HG02571 (cell line): ENCODE data around the gene CLEC14A.

ENCODE experiments used
- ATAC-seq: cut with Tn5 transposase; IDR thresholded peaks from one replicate; pipeline ENCODE4 v1.9.1; 2021; ENCODE audit warnings: mild to moderate bottlenecking, moderate library complexity; ENCODE audit not compliant: unreplicated experiment

CLEC14A gene

DNA sequence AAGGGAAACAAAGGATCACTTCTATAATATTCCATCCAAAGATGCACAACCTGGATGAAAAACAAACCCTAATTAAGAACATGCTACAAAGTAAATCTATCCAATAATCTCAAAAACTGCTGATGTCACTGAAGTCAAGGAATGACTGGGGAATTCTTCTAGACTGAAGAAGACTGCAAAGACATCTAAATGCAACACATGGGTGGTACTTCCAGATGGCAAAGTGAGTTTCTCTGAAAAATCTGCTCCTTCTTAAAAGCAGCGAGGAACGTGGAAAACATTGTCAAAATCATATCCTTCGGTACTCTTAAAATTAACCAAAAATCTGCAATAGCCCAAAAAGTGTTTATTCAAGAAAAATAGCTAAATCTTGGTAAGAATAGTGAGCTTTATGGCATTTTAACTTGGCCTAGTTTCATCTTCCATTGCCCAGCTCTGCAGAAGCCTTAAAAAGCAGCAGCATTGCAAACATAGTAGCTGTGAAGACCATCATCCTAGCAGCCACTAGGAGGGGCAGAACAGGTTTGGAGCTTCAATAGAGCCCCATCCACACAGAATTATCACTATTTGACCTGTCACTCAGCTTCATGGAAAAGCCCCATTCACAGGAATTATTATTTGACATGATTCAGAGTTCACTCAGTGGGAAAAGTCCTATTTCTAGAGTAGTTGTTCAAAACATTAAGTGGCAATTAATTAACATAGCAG, 7.4 kb downstream of the CLEC14A start:
- ATAC-seq: no peak

DNA sequence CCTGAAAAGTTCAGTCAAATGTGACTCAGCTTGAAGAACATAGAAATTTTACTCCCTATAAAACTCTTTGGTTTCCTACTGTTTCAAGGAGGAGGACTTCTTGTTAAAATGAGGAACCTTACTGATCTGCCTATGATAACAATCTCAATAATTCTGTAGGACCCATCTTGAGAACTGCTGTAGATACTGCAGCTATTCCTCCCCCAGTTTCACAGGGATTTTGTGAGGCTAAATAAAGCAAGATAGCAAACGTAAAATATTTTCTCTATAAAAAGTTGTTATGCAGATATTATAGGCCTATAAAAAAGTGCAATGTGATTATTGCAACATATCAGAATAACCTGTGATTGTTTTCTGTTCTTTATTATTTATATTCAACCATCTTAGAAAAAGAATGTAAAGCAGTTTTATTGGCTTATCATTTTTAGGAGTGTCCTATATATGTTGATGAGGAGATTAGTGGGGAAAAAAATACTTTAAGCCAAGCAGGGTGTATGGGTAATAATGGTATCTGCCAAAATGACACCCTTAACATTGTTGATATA, 12.1 kb downstream of the CLEC14A start:
- ATAC-seq: no peak

DNA sequence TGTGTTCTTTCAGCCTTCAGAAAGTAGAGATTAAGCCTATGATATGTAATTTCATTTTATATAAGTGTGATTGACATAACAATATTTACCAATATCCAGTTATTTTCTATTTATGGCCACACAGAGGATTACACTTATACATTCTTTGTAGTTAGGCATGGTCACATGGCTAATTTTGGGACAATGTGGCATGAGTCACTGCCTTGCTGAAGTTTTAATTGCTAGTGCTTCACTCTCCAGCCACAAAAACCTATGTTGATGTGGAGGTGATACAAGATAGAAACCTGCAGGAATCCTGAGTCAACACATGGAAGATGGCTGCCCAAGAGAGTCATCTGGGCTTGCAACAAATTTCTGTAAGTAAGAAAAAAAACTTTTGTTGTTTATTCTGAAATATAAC, 17.0 kb downstream of the CLEC14A start:
- ATAC-seq: no peak

GRCh38 chr14:38238332-38238731, 17.6 kb downstream of the CLEC14A start:
- no peak for ATAC-seq

DNA sequence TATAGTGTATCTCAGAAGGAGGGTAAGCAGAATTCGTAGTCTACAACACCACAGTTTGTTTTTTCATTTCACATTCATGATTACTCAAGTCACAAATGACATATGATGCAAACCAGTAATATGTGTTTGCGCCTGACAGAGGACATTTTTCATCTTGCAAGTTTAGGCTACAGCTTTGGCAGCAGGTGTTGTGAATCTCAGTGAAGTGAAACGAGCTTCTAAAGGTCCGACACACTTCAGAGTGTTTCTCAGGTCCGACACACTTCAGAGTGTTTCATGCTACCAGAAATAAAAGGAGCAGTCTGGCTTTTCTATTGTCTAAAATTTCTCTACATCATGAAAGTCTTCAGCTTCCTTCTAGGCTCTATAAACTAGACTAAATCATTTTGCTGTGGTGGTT, 22.7 kb downstream of the CLEC14A start:
- no peak for ATAC-seq

DNA sequence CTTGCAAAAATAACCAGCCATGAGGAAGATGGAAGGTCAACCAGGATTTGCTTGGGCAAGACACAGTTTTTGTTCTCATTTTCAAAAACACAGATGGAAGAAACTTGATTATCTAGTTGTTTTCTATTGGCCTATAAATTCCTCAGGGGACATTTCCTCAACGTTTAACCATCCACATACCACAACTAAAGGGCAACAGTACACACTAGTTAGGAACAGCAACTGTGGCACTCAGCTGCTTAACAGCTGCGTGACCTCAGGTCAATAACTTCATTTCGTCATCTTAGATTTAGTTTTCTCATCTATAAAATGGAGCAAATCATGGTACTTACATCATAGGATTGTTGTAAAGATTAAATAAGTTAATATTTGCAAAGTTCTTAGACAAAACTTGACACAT, 29.5 kb downstream of the CLEC14A start:
- ATAC-seq: no peak

GRCh38 chr14:38225946-38226345, 29.9 kb downstream of the CLEC14A start:
- ATAC-seq: no peak

DNA sequence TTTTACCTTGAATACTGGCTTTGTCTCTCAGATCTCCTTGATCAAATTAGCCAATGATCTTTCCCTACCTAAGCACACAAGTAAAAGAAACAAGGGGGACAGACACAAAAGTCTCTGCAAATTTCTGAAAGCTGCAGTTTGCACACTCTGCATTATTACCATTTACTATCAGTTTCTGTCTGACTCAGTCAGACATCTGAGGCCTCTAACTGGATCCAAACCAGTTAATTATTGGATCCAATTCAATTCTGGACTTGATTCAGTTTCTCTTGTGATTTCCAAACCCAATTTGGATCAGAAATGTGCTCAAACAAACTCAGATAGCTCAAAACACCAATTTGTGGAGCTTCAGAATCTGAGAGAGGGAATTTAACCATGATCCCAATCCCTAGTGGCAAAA, 31.6 kb downstream of the CLEC14A start:
- ATAC-seq: no peak

- no peak for ATAC-seq
Measured at GRCh38 chr14:38221077-38221476, 34.8 kb downstream of the CLEC14A start.

GRCh38 chr14:38217553-38217952, 38.3 kb downstream of the CLEC14A start:
- ATAC-seq: no peak

DNA sequence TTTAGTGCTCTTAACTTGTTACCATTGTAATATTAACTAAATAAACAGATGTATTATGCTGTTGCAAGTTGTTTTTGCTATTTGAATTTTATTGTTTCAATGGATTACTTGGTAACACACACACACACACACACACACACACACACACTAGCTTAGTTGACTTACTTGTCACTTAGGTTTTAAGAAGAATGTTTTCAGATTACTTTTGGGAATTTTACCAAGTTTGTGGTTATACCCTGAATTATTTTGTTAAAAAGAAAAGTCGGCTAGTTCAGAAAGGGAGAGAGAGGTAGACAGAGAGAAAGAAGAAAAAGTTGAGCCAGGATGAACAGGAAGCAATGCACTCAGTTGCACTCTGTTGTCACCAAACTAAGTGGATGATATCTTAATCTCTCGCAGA, 42.9 kb downstream of the CLEC14A start:
- no peak for ATAC-seq

DNA sequence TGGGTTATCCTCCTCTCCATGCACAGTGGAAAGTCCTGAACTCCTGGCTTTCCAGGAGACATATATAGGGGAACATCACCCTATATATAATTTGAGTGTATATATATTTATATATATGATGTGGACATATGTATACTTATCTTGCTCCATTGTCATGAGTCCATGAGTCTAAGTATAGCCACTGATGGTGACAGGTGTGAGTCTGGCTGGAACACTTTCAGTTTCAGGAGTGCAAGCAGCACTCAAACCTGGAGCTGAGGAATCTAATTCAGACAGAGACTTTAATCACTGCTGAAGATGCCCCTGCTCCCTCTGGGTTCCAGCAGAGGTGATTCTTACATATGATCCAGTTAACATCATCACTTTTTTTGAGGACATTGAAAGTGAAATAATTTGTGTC, 43.8 kb downstream of the CLEC14A start:
- ATAC-seq: no peak

DNA sequence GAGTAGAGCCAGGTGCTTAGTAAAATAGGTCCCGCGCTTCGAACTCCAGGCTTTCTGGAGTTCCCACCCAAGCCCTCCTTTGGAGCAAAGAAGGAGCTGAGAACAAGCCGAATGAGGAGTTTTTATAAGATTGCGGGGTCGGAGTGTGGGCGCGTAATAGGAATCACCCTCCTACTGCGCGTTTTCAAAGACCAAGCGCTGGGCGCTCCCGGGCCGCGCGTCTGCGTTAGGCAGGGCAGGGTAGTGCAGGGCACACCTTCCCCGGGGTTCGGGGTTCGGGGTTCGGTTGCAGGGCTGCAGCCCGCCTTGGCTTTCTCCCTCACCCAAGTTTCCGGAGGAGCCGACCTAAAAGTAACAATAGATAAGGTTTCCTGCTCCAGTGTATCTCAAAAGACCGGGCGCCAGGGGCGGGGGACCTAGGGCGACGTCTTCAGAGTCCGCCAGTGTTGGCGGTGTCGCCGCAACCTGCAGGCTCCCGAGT, 44.6 kb downstream of the CLEC14A start:
- no peak for ATAC-seq

GRCh38 chr14:38210587-38211216, 45.2 kb downstream of the CLEC14A start:
- no peak for ATAC-seq

- no peak for ATAC-seq
Measured at GRCh38 chr14:38209572-38210557, 46.0 kb downstream of the CLEC14A start.

DNA sequence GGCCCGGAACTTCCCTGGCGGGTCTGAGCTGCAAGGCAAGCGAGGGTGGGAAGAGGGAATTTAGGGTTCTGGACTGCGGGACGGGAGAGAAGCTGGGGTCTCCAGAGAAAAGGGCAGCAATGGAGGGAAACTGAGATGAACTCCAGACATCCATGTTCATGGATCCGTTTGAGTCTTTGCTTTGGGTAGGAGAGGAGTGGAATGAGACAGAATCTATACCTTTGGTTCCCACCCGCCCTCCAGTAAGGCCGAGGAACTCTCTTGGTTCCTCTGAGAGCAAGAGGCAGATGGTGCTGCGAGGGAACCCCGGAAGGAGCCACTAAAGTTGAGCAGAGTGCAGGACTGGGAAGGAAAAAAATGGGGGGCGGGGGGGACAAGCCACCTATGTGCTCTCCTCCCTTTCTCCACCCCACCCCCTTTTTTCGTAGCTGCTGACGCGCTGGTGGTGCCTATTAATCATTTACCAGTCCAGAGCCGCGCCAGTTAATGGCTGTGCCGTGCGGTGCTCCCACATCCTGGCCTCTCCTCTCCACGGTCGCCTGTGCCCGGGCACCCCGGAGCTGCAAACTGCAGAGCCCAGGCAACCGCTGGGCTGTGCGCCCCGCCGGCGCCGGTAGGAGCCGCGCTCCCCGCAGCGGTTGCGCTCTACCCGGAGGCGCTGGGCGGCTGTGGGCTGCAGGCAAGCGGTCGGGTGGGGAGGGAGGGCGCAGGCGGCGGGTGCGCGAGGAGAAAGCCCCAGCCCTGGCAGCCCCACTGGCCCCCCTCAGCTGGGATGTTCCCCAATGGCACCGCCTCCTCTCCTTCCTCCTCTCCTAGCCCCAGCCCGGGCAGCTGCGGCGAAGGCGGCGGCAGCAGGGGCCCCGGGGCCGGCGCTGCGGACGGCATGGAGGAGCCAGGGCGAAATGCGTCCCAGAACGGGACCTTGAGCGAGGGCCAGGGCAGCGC, 47.0 kb downstream of the CLEC14A start:
- ATAC-seq: no peak

DNA sequence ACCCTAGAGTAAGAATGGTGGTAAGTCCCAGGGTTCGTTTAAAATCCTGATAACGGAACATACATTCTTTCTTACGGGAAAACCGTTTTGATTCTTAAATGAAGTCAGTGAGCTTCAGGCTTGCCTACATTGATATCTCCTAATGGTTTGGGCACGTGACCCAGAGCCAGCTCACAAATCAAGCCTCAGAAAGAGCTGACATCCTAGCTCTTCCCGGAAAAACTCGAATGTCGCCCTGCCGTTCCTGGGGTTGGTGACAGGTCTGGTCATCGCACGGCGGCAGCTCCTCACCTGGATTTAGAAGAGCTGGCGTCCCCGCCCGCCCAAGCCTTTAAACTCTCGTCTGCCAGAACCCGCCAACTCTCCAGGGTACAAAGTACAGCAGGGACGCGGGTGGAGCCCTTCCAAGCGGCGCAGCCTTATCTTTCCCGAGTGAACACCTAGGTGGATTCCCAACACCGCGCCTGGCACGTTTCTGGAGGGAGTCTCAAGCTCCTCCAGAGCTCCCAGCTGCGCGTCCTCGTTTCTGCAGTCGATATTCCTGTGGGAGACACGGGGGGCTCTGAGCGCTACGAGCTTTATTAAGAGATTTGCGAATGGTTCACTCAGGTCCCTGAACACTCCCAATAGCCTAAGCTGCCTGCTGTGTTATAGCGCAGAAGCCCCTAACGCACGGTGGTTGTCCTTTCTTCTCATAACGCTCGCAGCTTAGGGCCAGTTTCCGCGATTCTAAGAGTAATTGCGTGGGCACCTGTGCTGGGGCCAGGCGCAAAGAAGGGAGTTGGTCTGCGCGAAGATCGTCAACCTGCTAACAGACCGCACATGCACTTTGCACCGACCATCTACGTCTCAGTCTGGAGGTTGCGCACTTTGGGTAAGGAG, 47.9 kb downstream of the CLEC14A start, which contains the start of gene SSTR1:
Gene SSTR1, plus strand, starts transcription at position 169 of the 882 bp plus-strand sequence. CDS start 1,486 bp downstream, outside the sequence.
- ATAC-seq: no peak

- ATAC-seq: no peak
Measured at GRCh38 chr14:38207377-38207735, 48.5 kb downstream of the CLEC14A start.
